Embryonic facial prominence (tissue), 1 donor: ENCODE data around the gene UNC119B.
"Not testable (repeated sequence)": the region's sequence is repeated elsewhere in the genome, so short reads cannot be mapped to it uniquely, and the experiment has no call there.

Experiments
- DNase-seq: peaks from one replicate; pipeline ENCODE4 v3.0.0-alpha.2; 2016; ENCODE audit errors: extremely low spot score

Gene UNC119B

DNA sequence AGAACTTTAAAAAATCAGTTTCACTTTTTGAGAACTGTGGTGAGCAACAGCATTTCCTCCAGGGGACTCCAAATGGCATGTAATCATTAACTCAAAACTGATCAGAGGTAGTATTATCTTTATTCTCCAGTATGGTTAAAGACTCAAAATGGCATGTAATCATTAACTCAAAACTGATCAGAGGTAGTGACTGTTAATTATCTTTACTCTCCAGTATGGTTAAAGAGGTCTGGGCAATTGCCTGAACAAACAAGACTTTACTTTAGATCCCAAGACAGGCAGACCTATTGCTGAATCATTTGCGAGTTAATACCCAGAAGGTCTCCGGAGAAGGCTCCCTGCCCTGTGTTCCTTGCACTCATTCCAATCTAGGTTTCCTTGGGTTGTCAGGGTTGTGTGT lies 8.8 kb downstream of the UNC119B start:
- DNase-seq = no peak

DNA sequence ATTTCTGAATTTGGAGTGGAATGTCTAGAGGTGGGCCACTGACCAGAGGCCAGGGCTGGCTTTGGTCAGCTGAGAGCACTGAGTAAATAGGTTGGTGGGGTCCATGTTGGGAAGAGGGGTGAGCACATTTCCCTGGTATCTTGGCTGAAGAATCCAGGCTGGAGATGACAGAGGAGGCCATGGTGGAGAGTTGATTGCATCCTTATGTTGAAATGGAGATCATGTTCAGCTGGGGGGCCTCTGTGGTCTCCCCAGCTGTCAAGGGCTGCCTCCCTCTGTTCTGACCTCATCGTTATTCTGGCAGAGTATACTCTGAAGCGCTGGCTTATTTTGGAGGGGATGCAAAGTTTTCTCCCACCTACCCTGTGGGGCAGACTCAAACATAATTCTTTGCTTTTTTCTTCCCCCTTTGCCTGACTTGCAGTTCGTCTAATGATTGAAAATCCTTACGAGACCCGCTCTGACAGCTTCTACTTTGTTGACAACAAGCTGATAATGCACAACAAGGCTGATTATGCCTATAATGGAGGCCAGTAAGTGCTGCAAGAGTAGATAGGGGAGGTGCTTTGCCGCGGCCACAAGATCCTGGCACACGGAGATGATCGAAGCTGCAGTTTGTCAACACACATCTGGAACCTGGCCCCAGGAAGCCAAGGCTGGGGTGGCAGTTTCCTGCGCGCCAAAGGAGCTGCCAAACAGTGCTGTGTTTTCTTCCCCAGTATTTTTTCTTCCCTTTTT lies 9.4 kb downstream of the UNC119B start:
- DNase-seq = no peak

DNA sequence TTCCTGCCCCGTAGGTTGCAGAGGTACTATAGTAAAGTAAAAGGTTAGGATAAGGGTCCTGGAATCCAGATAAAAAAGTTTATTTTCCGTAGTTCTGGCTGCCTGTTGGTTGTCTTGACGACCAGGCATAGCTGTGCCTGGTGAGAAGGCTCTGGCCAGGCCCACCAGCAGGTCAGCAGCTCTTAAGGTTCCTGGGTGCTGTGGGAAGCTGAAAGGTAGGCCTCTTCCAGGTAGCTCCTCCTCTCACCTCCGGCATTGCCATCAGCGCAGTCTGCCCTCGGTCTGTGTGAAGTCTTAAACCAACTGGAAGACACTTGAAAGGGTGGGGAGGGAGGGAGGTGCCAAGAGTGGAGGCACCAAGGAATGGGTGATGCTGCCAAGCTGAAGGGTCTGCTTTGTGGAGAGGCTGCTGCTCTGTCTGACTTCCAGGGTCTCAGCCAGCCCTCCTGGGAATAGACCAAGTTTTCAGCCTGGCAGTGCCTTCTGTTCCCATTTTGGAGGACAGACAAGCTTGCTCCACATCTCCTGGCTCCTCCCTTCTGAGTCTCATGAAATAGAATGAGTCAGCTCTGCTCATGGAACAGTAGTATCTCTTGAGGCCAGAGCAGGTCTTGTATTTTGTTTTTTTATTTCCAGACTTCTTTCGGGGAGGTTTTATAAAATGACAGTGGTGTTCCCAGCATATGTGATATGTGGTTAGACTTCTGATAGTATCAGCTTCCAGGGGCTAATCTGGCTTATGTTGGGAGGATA lies 10.2 kb downstream of the UNC119B start:
- DNase-seq = no peak

DNA sequence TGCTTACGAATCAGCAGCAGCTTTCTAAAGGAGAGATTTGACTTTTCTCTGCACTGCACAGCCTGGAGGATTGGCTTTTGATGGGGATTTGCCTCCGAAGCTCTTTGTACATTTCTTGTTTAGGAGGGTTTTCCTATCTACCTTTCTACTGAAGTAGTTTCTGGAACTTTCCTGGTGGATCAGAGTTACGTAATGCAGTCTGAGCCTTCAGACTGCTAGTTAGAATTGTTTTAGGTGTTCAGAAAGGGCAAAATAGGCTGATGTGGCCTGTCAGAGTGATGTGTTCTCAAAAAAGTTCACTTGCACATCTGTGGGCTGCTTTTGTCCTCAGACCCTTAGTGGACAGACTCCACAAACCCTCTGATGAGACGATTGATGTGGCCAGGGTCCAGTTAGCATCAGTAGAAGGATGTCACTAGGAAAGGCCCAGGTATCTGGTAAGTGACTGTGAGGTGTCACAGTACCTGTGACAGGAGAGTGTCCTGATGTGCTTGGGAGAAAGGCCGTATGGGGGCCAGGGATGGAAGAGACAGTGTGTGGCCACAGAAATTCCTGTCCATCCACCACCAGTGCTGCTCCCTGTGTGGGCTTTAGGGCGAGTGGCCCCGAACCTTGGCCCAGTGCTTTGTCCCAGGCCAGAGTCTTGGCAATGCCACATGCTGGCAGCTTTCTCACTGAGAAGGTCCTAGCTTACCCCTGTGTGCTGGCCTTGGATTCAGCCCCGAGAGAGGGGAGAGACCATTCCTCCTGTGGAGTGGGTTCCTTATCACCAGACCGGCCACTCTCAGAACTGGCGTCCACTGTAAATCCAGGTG lies 10.9 kb downstream of the UNC119B start:
- DNase-seq = no peak

DNA sequence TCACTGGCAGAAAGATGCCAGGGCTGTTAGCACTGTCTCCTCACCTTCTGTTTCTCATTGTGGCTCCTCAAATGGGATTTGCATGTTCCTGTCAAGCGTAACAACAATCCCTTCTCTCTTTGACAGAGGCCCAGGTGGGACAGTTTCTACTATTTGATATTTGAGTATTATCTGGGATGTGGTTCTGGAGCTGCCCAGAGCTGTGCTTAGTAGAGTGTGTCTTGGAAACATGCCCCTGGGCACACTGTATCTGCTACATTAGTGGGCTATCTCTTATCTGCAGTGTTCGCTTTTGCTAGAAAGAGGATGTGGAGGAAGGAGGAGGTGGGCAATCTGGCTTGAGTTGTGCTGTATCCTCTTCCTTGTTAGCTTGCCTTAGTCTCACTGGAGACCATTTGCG lies 11.6 kb downstream of the UNC119B start:
- no peak for DNase-seq

DNA sequence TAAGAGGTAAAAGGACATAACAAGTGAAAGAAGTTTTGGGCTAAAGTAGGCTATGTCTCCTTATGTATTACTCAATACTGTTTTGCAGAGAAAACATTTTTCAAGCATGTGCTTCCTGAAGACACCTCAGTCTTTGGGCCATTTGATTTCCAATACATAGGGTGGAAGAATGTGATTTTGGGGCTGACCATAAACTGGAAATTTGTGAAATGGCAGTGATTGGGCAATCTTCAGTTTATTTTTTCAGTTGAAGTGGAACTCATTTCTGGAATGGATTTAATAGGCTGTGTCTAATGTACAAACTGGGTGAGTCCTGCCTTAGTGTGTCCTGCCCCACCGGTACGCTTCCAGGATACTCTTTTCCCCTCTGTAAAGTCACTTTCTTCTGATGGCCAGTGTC lies 12.5 kb downstream of the UNC119B start:
- no peak for DNase-seq

DNA sequence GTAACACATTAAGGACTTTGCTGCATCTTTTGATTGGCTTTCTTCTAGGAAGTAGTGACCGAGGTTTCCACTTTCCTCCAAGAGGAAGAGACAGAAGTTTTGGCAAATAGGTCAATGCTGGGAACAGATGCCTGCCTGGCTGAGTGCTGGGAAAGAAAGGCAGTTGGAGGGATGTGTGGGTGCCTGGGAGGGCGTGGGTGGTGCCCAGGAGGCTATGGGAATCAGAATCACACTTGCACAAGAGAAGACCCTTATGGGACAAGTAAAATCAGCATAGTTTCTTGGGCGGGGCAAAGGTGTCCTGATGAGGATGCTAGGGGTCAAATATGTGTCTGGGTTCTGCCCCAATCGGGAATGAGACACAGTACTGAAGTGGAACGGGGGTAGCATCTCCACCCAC lies 14.5 kb downstream of the UNC119B start:
- no peak for DNase-seq

DNA sequence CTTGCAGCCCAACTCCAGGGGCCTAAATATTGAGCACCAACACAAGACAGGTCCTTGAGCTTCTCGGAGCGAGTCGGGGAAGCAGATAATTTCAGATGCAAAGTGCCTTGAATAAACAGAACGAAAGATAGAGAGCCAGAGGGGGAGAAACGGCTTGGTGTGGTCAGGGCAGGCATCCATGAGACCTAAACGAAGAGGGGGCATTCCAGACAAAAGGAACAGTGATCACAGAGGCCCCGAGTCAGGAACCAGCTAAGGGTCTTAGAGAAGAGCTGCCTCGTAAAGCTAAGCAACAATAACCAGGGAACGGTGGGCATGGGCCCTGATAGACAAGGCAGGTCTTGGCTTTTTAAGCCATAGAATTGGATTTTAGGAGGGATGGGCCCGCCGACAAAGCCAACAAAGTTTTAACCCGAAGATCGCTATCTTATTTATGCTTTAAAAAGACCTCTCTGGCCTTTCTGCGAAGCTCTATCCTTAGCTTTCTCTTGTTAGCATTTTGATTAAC lies 14.9 kb downstream of the UNC119B start:
- no peak for DNase-seq

DNA sequence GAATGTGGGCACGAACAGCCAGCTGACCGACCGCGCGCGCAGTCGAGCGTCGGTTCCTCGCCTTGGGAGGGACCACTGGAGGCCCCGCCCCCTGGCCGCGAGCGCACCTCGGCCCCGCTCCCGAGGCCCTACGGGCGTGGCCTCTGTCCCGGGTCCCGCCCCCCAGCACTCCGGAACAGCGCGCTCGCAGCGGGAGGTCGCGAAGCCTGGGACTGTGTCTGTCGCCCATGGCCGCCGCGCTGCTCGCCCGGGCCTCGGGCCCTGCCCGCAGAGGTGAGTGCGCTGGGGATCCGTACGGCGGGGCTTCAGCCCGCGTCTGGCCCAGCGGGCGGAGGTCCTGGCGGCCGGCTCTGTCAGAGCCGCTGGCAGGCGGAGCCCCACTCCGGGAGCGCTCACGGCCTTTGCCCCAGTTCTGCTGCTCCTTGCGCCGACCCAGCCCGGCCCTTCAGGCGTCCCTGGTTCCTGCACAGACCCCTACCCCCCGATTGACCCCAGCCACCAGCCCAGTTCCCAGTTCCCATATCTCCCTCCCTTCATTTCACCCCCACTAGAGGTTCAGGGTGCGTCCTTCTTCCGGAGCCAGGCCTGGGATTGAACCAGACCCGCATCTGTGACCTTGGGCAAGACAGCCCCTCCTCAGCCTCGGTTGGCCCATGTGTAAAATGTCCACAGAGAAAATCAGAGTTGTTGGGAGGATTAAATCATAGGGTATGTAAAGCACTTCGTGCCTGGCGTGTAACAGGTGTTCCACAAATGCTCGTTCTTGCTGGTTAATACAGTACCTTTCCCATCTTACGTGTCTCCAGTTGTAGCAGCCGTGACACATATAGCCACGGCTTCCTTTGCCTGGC lies 15.6 kb downstream of the UNC119B start, which contains the start of gene ACADS:
Gene ACADS (plus strand): TSS at position 168 of the 851 bp plus-strand sequence. CDS start 60 bp downstream, at position 228.
- DNase-seq = peak; percentile 44

DNA sequence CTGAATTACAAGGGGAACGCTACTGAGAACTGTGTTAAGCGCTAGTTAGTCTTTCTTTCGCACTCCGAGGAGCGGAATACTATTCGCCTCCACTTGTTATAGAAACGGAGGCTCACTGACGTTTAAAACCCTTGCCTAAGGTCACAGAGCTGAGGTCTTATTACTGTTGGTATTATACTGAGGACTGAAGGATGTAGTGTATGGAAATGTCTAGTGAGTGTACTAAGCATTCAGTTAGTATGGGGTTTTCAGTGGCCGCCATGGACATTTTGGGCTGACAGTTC lies 16.2 kb downstream of the UNC119B start:
- DNase-seq = no peak

DNA sequence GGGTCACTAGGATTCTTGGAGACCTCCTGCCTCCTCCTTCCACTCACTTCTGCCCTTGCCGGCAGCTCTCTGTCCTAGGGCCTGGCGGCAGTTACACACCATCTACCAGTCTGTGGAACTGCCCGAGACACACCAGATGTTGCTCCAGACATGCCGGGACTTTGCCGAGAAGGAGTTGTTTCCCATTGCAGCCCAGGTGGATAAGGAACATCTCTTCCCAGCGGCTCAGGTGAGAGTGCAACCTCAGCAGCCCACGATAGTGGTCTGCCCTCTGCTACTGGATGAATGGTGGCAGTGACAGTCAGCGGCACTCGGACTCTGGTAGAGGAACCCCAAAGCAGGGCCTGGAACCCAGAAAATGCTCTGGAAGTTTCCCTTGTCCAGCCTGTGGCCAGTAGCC lies 16.7 kb downstream of the UNC119B start:
- DNase-seq = no peak

DNA sequence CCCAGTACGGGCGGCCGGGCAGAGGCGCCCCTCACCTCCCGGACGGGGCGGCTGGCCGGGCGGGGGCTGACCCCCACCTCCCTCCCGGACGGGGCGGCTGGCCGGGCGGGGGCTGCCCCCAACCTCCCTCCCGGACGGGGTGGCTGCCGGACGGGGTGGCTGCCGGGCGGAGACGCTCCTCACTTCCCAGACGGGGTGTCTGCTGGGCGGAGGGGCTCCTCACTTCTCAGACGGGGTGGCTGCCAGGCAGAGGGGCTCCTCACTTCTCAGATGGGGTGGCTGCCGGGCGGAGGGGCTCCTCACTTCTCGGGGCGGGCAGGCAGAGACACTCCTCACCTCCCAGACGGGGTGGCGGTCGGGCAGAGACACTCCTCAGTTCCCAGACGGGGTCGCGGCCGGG lies 21.9 kb downstream of the UNC119B start:
- not testable (repeated sequence) for DNase-seq

DNA sequence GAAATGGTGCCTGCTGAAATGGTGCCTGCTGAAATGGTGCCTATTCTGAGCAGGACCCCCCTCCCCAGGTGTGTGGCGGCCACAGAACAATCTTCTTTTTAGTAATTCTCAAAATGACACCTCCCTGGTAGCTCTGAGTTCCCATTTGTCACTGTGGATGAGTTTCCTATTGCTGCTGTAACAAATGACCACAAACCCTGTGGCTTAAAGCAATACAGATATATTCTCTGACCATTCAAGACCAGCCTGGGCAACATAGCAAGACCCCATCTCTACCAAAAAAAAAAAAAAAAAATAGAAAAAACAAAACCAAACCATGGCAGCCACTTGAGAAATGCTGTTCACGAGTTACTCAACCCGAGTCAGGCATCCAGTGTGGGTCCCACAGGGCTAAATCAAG lies 23.3 kb downstream of the UNC119B start:
- no peak for DNase-seq

DNA sequence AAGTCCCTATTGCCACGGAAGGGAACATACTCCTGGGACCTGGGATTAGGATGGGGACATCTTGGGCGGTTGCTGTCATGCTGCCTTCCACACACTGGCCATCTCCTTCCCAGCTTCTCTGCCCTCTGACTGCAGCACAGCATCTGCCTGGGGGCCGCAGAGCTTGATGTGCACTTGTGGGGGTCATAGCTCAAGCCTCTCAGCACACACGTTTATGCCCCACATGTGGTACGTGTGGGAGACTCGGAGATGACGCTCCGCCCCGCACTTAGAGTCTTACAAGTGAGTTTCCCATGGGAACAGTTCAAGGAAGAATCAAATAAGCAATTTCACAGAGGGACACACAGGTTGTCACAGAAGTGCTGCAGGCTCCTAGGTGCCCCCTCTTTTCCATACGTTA lies 24.0 kb downstream of the UNC119B start:
- DNase-seq = no peak

DNA sequence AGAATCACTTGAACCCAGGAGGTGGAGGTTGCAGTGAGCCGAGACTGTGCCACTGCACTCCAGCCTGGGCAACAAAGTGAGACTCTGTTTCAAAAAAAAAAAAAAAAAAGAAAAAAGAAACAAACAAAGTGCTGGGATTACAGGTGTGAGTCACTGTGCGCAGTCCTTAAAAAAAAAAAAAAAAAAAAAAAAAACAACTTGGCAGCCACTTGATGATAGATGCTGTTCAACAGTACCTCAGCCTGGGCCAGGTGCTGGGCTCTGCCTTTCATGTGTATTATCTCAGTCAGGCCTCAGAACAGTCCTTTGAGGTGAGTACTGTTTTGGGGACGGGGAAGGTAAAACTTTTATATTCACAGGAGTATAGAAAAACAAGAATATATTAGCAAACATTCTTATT lies 24.9 kb downstream of the UNC119B start:
- DNase-seq = no peak

DNA sequence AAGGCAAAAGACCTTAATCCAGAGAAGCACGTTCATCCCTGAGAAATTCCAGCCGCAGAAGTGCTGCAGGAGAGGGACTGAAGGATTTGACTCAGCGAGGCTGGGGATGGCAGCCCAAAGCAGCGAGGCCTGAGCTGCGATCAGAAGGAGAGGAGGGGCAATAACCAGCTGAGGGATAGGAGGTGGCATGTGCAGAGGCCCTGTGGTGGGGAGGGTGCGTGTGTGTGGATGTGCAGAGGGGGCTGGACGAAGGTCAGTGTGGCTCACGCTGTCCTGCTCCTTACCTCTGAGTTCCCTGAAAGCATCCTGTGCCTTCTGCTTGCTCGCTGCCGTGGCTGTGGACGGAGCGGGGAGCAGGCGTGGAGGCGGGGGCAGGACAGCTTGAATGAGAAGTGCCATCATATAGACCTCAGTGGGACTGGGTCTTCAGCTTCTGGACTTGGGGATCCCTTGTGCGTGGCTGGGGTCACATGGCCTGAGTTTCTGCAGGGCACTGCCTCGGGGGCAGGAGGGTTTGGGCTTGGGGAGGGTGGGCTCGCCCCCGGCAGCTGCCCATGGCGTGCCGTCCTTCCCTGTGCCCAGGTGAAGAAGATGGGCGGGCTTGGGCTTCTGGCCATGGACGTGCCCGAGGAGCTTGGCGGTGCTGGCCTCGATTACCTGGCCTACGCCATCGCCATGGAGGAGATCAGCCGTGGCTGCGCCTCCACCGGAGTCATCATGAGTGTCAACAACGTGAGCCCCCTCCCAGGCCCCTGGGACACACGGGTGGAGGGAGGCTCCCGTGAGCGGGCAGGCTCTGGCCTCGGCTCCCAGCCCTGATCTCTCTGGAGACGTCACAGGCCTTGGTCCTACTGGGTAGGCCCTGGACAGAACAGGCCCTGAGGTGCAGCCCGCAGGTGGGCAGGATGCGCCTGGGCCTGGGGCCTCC lies 26.4 kb downstream of the UNC119B start:
- no peak for DNase-seq

DNA sequence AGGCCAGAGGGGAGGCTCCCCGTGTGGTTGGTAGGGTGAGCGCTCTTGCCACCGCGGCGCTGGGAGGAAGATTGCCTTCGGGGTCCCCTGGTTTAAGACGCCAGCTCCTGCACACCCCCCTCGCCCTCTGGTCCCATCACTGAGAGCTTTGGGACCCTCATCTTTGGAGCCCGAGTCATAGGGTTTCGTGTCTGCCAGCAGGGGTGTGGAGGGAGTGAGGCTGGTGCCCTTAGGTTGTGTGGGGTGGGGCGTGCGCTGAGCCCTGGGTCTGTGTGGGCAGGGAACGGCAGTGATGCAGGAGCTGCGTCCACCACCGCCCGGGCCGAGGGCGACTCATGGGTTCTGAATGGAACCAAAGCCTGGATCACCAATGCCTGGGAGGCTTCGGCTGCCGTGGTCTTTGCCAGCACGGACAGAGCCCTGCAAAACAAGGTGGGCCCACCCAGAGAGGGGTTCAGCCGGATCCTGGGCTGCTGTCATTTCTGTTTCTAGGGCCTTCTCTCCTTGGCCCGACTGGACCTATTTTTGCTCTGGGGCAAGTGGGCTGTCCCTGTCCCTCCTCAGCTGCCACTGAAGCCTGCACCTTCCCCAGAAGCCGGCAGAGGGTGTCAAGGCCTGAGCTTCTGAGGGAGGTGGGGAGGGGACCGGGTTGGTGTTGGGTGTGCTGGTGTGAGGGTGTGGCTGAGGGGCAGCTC lies 27.4 kb downstream of the UNC119B start:
- DNase-seq = no peak

DNA sequence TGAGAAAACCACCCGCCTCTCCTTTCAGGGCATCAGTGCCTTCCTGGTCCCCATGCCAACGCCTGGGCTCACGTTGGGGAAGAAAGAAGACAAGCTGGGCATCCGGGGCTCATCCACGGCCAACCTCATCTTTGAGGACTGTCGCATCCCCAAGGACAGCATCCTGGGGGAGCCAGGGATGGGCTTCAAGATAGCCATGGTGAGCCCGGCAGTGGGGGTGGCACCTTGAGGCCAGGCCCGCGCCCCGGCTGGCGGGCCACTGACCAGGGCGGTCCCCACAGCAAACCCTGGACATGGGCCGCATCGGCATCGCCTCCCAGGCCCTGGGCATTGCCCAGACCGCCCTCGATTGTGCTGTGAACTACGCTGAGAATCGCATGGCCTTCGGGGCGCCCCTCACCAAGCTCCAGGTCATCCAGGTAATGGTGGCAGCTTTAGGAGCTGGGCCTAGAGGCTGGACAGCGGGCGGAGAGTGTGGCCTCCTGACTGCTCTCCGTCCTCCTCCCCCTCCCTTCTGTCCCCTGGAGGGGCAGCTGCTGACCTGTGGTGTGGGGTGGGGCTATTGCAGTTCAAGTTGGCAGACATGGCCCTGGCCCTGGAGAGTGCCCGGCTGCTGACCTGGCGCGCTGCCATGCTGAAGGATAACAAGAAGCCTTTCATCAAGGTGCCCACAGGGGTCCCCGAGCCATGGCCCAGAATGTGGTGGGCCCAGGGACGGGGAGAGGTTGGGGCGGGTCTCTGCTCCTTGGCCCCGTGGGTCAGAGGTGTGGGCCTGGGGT lies 28.2 kb downstream of the UNC119B start:
- DNase-seq = no peak
